ENCODE results near the gene ARL15.

ARL15 gene

DNA sequence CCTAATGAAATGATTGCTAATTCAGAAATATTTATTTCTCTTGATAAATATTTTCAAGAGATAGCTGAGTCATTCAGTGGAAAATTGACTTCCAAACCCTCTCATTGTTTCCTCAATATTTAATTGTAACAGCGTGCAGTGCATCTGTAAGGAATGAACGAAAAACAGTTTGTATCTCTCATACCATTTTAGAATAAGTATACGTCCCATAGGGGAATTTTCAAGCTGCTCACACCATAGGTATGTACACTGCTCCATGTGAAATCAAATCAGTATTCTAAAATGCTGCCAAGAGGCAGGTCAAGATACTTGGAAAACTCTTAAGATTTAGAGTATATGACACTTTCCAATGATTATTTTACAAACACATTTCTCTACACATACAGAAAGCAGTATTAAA is 202.2 kb downstream of the ARL15 start:
- Histone ChIP-seq H3K4me3 (ENCODE audit: low read length in 2 of 2) (no peak overlapping the region), H3K27me3 (ENCODE audit: control insufficient read depth in 3 of 3, insufficient read depth in 3 of 3, low read depth in 1 of 3, low read length in 3 of 3) (no peaks in the 10 kb centered on the region), H3K4me1 (ENCODE audit: control insufficient read depth in 2 of 2, insufficient read depth in 1 of 2, low read depth in 1 of 2, low read length in 2 of 2) (peaks cover 3 to 8% of the 10 kb centered on the region in 2 donors), H3K79me1 (ENCODE audit: low read depth, low read length) (no peaks in the 10 kb centered on the region), H3K18ac (ENCODE audit: low read length) (no peak overlapping the region), H3K14ac (ENCODE audit: low read length) (no peak overlapping the region), H4K8ac (ENCODE audit: low read depth, low read length) (no peak overlapping the region), H2AK5ac (ENCODE audit: low read depth, low read length) (no peak overlapping the region), H3K36me3 (replicated peaks in 1 of 2; ENCODE audit: control insufficient read depth in 2 of 2, insufficient read depth in 2 of 2, low read length in 2 of 2) (no peaks in the 10 kb centered on the region), H2BK120ac (ENCODE audit: low read depth, low read length) (no peak overlapping the region), H4K91ac (ENCODE audit: low read depth, low read length, poor library complexity) (no peak overlapping the region), H2BK5ac (ENCODE audit: low read length) (no peak overlapping the region), H2BK12ac (ENCODE audit: low read length) (no peak overlapping the region), H3K4ac (ENCODE audit: low read length) (no peak overlapping the region), H2BK15ac (ENCODE audit: low read length) (no peak overlapping the region), H3K9me3 (replicated peaks in 1 of 2; ENCODE audit: control insufficient read depth in 2 of 2, insufficient read depth in 1 of 2, low read depth in 1 of 2, low read length in 2 of 2) (no peaks in the 10 kb centered on the region), H2AFZ (ENCODE audit: low read length) (no peak overlapping the region), H3K4me2 (ENCODE audit: insufficient read depth, low read length, poor library complexity, severe bottlenecking) (no peak overlapping the region), H3K9ac (ENCODE audit: low read depth, low read length, poor library complexity) (no peak overlapping the region), H3K23ac (ENCODE audit: low read depth, low read length, poor library complexity) (no peak overlapping the region), H3K27ac (replicated peaks; ENCODE audit: low read length) (no peak overlapping the region)
- no peak for DNase-seq (ENCODE audit: low spot score)
- no CpG with 5 or more reads among the region's 3 CpGs for WGBS, 2 donors (ENCODE audit: extremely low coverage in 2 of 2, insufficient read length in 2 of 2, insufficient replicate concordance in 1 of 2)

DNA sequence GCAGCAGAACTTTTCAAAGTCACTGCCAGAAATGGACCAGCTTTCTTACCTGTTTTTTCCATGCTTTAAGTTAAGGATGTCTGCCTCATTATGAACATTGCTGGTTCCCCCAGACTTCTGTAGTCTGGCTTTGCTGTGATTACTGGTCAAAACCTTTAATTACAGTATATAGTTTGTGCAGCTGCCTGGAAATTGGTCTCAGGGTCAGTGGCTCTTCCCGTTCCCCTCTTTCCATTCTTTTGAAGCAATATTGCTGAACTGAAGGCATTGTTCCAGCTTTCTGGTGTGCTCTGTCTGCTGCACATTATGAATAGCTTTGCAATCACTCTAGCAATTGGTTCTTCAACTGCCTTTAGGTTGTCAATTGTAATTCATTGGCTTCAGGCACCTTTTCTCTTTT is 206.5 kb downstream of the ARL15 start:
- no peak overlapping the region for H2AK5ac ChIP-seq (ENCODE audit: low read depth, low read length)
- no peak overlapping the region for H3K23ac ChIP-seq (ENCODE audit: low read depth, low read length, poor library complexity)
- H3K4ac ChIP-seq (ENCODE audit: low read length), result no peak overlapping the region
- H3K9me3 ChIP-seq (replicated peaks in 1 of 2; ENCODE audit: control insufficient read depth in 2 of 2, insufficient read depth in 1 of 2, low read depth in 1 of 2, low read length in 2 of 2), result no peaks in the 10 kb centered on the region
- no peak overlapping the region for H3K9ac ChIP-seq (ENCODE audit: low read depth, low read length, poor library complexity)
- no peak overlapping the region for H4K8ac ChIP-seq (ENCODE audit: low read depth, low read length)
- H2BK12ac ChIP-seq (ENCODE audit: low read length), result no peak overlapping the region
- H2BK15ac ChIP-seq (ENCODE audit: low read length), result no peak overlapping the region
- H3K79me1 ChIP-seq (ENCODE audit: low read depth, low read length), result no peaks in the 10 kb centered on the region
- no peak overlapping the region for H3K18ac ChIP-seq (ENCODE audit: low read length)
- H3K36me3 ChIP-seq (replicated peaks in 1 of 2; ENCODE audit: control insufficient read depth in 2 of 2, insufficient read depth in 2 of 2, low read length in 2 of 2), result no peaks in the 10 kb centered on the region
- H3K4me1 ChIP-seq (ENCODE audit: control insufficient read depth in 2 of 2, insufficient read depth in 1 of 2, low read depth in 1 of 2, low read length in 2 of 2), result peaks cover 3 to 8% of the 10 kb centered on the region in 2 donors
- no peak overlapping the region for H2BK5ac ChIP-seq (ENCODE audit: low read length)
- H3K14ac ChIP-seq (ENCODE audit: low read length), result no peak overlapping the region
- no peak overlapping the region for H4K91ac ChIP-seq (ENCODE audit: low read depth, low read length, poor library complexity)
- H2BK120ac ChIP-seq (ENCODE audit: low read depth, low read length), result no peak overlapping the region
- no CpG with 5 or more reads among the region's 1 CpG for WGBS, 2 donors (ENCODE audit: extremely low coverage in 2 of 2, insufficient read length in 2 of 2, insufficient replicate concordance in 1 of 2)
- no peak for DNase-seq (ENCODE audit: low spot score)
- H3K27ac ChIP-seq (replicated peaks; ENCODE audit: low read length), result no peak overlapping the region
- no peak overlapping the region for H3K4me3 ChIP-seq (ENCODE audit: low read length in 2 of 2)
- no peaks in the 10 kb centered on the region for H3K27me3 ChIP-seq (ENCODE audit: control insufficient read depth in 3 of 3, insufficient read depth in 3 of 3, low read depth in 1 of 3, low read length in 3 of 3)
- no peak overlapping the region for H3K4me2 ChIP-seq (ENCODE audit: insufficient read depth, low read length, poor library complexity, severe bottlenecking)
- no peak overlapping the region for H2AFZ ChIP-seq (ENCODE audit: low read length)

DNA sequence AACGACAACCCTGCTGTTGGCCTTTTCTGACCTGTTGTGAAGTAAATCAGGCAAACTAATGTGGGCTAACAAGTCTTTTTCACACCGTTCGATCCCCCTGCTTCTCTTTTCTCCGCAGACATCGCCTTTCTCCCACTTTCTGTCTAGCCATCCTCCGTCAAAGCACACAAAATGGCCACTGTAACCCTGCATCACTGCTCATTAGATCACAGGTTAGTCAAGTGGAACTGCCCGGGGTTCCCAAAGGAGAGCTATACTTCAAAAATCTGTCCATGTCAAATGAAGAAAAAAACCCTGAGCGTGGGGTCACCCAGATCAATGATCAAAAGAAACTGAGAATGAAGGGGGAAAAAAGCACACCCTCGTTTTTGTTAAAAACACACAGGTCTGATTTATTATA is 212.1 kb downstream of the ARL15 start:
- peak overlapping the region; percentile 82 for H2AFZ ChIP-seq (ENCODE audit: low read length)
- H4K91ac ChIP-seq (ENCODE audit: low read depth, low read length, poor library complexity), result no peak overlapping the region
- H3K36me3 ChIP-seq (replicated peaks in 1 of 2; ENCODE audit: control insufficient read depth in 2 of 2, insufficient read depth in 2 of 2, low read length in 2 of 2), result no peaks in the 10 kb centered on the region
- H3K23ac ChIP-seq (ENCODE audit: low read depth, low read length, poor library complexity), result no peak overlapping the region
- H3K27ac ChIP-seq (replicated peaks; ENCODE audit: low read length), result no peak overlapping the region
- no peak overlapping the region for H3K4me2 ChIP-seq (ENCODE audit: insufficient read depth, low read length, poor library complexity, severe bottlenecking)
- H3K4ac ChIP-seq (ENCODE audit: low read length), result no peak overlapping the region
- H3K18ac ChIP-seq (ENCODE audit: low read length), result no peak overlapping the region
- H2BK120ac ChIP-seq (ENCODE audit: low read depth, low read length), result no peak overlapping the region
- DNase-seq (ENCODE audit: low spot score), result peak; percentile 20
- no CpG with 5 or more reads among the region's 9 CpGs for WGBS, 2 donors (ENCODE audit: extremely low coverage in 2 of 2, insufficient read length in 2 of 2, insufficient replicate concordance in 1 of 2)
- H4K8ac ChIP-seq (ENCODE audit: low read depth, low read length), result no peak overlapping the region
- no peaks in the 10 kb centered on the region for H3K79me1 ChIP-seq (ENCODE audit: low read depth, low read length)
- H3K9me3 ChIP-seq (replicated peaks in 1 of 2; ENCODE audit: control insufficient read depth in 2 of 2, insufficient read depth in 1 of 2, low read depth in 1 of 2, low read length in 2 of 2), result no peaks in the 10 kb centered on the region
- H2BK5ac ChIP-seq (ENCODE audit: low read length), result no peak overlapping the region
- H3K14ac ChIP-seq (ENCODE audit: low read length), result no peak overlapping the region
- H3K4me3 ChIP-seq (ENCODE audit: low read length in 2 of 2), result no peak overlapping the region
- H2BK12ac ChIP-seq (ENCODE audit: low read length), result no peak overlapping the region
- H2BK15ac ChIP-seq (ENCODE audit: low read length), result no peak overlapping the region
- H2AK5ac ChIP-seq (ENCODE audit: low read depth, low read length), result no peak overlapping the region
- no peak overlapping the region for H3K9ac ChIP-seq (ENCODE audit: low read depth, low read length, poor library complexity)
- H3K4me1 ChIP-seq (ENCODE audit: control insufficient read depth in 2 of 2, insufficient read depth in 1 of 2, low read depth in 1 of 2, low read length in 2 of 2), result peaks cover 6 to 9% of the 10 kb centered on the region in 2 donors
- no peaks in the 10 kb centered on the region for H3K27me3 ChIP-seq (ENCODE audit: control insufficient read depth in 3 of 3, insufficient read depth in 3 of 3, low read depth in 1 of 3, low read length in 3 of 3)

DNA sequence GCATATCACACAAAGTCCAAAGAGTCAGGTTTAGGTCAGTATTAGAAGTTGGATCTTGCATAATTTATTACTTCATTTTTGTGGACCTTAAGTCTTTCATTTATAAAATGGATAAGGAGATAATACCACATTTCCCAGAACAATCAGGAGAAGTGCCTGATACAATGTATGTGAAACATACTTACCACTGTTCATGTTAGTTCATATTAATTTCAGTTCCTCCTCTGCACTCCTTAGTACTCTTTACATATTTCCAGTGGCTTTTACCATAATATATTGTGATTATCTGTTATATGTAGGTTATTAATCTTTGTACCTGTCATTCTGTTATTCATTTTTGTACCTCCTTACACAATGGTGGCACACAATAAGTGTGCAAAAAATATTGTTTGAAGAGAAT is 214.4 kb downstream of the ARL15 start:
- no peak overlapping the region for H3K4ac ChIP-seq (ENCODE audit: low read length)
- H3K4me3 ChIP-seq (ENCODE audit: low read length in 2 of 2), result no peak overlapping the region
- H3K79me1 ChIP-seq (ENCODE audit: low read depth, low read length), result no peaks in the 10 kb centered on the region
- H3K14ac ChIP-seq (ENCODE audit: low read length), result no peak overlapping the region
- no peak overlapping the region for H3K4me2 ChIP-seq (ENCODE audit: insufficient read depth, low read length, poor library complexity, severe bottlenecking)
- no peak overlapping the region for H3K23ac ChIP-seq (ENCODE audit: low read depth, low read length, poor library complexity)
- peaks cover 10 to 11% of the 10 kb centered on the region in 2 donors for H3K4me1 ChIP-seq (ENCODE audit: control insufficient read depth in 2 of 2, insufficient read depth in 1 of 2, low read depth in 1 of 2, low read length in 2 of 2)
- no peak overlapping the region for H3K9ac ChIP-seq (ENCODE audit: low read depth, low read length, poor library complexity)
- H3K18ac ChIP-seq (ENCODE audit: low read length), result no peak overlapping the region
- DNase-seq (ENCODE audit: low spot score), result no peak
- H2BK15ac ChIP-seq (ENCODE audit: low read length), result no peak overlapping the region
- H3K36me3 ChIP-seq (replicated peaks in 1 of 2; ENCODE audit: control insufficient read depth in 2 of 2, insufficient read depth in 2 of 2, low read length in 2 of 2), result no peaks in the 10 kb centered on the region
- H3K9me3 ChIP-seq (replicated peaks in 1 of 2; ENCODE audit: control insufficient read depth in 2 of 2, insufficient read depth in 1 of 2, low read depth in 1 of 2, low read length in 2 of 2), result no peaks in the 10 kb centered on the region
- H4K8ac ChIP-seq (ENCODE audit: low read depth, low read length), result no peak overlapping the region
- H3K27ac ChIP-seq (replicated peaks; ENCODE audit: low read length), result no peak overlapping the region
- H2BK5ac ChIP-seq (ENCODE audit: low read length), result no peak overlapping the region
- no peak overlapping the region for H2AFZ ChIP-seq (ENCODE audit: low read length)
- no peak overlapping the region for H2AK5ac ChIP-seq (ENCODE audit: low read depth, low read length)
- H4K91ac ChIP-seq (ENCODE audit: low read depth, low read length, poor library complexity), result no peak overlapping the region
- no peaks in the 10 kb centered on the region for H3K27me3 ChIP-seq (ENCODE audit: control insufficient read depth in 3 of 3, insufficient read depth in 3 of 3, low read depth in 1 of 3, low read length in 3 of 3)
- H2BK12ac ChIP-seq (ENCODE audit: low read length), result no peak overlapping the region
- H2BK120ac ChIP-seq (ENCODE audit: low read depth, low read length), result no peak overlapping the region

Data from neuronal stem cell (in vitro differentiated cells).